NCI-H187 (cell line): ENCODE results near the gene ARHGAP9.
"Not testable (repeated sequence)": the region's sequence is repeated elsewhere in the genome, so short reads cannot be mapped to it uniquely, and the experiment has no call there.

Experiments used
- DNase-seq, 2 experiments: peaks; one replicate each; lab custom pipeline; 2025; lab: John Stamatoyannopoulos, UW

The ARHGAP9 gene

DNA sequence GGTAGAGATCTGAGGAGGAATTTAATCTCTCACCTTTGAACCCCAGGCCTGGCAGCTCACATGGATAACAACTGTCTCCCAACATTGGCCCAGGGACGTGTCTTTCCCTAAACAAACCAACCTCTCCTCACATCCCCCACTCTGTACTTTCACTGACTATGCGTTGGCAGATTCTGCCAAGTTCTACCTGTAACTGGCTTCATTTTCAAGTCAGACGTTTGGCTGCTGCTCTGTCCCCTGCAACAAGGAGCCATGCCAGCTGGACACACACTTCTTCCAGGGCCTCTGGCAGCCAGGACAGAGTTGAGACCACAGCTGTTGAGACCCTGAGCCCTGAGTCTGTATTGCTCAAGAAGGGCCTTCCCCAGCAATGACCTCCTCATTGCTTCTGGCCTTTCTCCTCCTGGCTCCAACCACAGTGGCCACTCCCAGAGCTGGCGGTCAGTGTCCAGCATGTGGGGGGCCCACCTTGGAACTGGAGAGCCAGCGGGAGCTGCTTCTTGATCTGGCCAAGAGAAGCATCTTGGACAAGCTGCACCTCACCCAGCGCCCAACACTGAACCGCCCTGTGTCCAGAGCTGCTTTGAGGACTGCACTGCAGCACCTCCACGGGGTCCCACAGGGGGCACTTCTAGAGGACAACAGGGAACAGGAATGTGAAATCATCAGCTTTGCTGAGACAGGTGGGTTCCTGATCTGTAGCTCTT lies 45.0 kb downstream of the ARHGAP9 start, which contains the start of gene INHBC:
INHBC (plus strand) TSS at position 268 of the 707 bp plus-strand sequence; CDS start at position 371, 103 bp downstream.
- DNase-seq, result no peak

GRCh38 chr12:57433370-57433769 lies 46.3 kb downstream of the ARHGAP9 start:
- DNase-seq, result no peak

DNA sequence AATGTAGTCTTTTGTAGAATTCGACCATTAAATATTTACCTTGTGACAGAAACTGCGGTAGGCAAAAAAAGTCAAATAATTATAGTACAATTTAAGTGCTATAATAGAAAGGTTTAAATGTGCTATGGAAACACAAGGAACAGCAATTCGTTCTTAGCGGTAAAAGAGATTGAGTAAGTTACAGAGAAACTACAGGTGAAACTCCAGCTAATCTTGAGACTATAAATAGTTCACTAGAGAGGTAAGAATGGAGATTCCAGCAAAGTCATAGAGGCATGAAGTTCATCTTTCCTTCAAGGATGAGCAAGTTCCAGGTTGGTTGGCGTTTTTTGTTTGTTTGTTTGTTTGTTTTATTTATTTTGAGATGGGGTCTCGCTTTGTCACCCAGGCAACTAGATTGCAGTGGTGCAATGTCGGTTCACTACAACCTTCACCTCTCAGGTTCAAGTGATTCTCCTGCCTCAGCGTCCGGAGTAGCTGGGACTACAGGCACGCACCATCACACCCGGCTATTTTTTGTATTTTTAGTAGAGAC lies 47.9 kb downstream of the ARHGAP9 start:
- DNase-seq, result no peak

DNA sequence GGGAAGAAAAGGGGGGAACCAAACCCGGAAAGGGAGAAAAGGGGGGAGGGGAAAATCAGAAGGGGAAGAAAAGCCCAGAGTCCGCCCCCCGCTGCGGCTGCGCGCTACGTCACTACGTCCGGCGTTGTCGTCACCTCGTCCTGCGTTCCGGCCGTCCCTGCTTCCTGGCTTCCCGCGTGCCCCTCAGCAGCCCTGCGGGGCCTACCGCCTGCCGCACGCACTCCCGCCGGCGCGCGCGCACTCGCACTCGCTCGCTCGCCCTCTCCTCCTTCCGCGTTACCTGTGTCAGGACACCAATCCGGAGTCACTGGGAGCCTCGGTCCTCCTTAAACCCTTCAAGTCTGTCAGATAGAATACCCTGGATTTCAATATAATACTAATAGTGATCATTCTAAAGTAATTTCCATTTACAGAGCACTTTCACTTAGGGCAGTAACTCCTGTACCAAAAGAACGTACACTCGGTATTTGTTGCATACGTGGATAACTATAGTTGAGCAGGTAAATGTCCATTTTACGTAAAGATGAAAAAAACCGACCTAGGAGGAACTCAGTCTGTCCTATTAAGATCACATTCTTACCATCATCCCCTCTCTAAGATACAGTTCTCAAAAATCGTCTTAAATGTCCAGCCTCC lies 48.6 kb downstream of the ARHGAP9 start, which contains the start of gene R3HDM2:
R3HDM2 (minus strand) TSS at position 113 of the 636 bp plus-strand sequence. CDS start 120,615 bp downstream, outside the sequence.
- peak; percentile 91 to 95 for DNase-seq

- DNase-seq, result peak in 1 of 2 experiments; percentile 60
Measured at GRCh38 chr12:57430112-57430930, 49.3 kb downstream of the ARHGAP9 start.

GRCh38 chr12:57429473-57430111 lies 50.1 kb downstream of the ARHGAP9 start:
- no peak for DNase-seq

DNA sequence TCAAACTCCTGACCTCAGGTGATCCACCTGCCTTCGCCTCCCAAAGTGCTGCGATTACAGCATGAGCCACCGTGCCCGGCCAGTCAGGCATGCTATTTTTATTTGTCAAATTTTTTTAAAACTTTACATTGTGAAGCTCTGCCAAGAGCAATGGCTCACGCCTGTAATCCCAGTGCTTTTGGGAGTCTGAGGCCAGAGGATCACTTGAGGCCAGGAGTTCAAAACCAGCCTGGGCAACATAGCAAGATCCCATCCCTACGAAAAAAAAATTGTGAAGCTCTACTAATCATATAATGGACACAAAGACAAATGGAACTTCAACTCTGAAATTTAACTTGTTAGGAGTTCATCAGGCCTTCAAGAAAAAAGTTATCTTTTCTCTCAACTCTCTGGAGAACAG lies 50.7 kb downstream of the ARHGAP9 start:
- DNase-seq, result no peak

GRCh38 chr12:57426948-57427347 lies 52.7 kb downstream of the ARHGAP9 start:
- not testable (repeated sequence) for DNase-seq
